HG02642 (cell line): Measurements from ENCODE around the gene CKB.
"Not testable (repeated sequence)": the region's sequence is repeated elsewhere in the genome, so short reads cannot be mapped to it uniquely, and the experiment has no call there.

Source experiments
- ATAC-seq: cut with Tn5 transposase; IDR thresholded peaks from one replicate; pipeline ENCODE4 v1.9.1; 2021; ENCODE audit warnings: mild to moderate bottlenecking; ENCODE audit not compliant: unreplicated experiment, poor library complexity

Gene CKB

GRCh38 chr14:103528146-103528586 is 5.5 kb upstream of the CKB start:
- no peak for ATAC-seq

GRCh38 chr14:103527408-103528145 is 4.9 kb upstream of the CKB start:
- ATAC-seq = peak; percentile 55

- ATAC-seq = no peak
These were observed 4.3 kb upstream of the CKB start for GRCh38 chr14:103526914-103527248.

- no peak for ATAC-seq
These were observed 3.8 kb upstream of the CKB start for GRCh38 chr14:103526247-103526913.

- ATAC-seq = not testable (repeated sequence)
These were observed 3.0 kb upstream of the CKB start for GRCh38 chr14:103525430-103526246.

- ATAC-seq = no peak
These were observed 1.6 kb upstream of the CKB start for GRCh38 chr14:103524002-103524935.

- no peak for ATAC-seq
These were observed 935 bp upstream of the CKB start for GRCh38 chr14:103523575-103523954.

GRCh38 chr14:103521951-103522563 is 573 bp downstream of the CKB start:
- ATAC-seq = no peak

GRCh38 chr14:103521438-103521950 is 1.1 kb downstream of the CKB start:
- ATAC-seq = no peak

GRCh38 chr14:103520657-103521437 is 1.8 kb downstream of the CKB start:
- ATAC-seq = peak; percentile 39

GRCh38 chr14:103520269-103520656 is 2.4 kb downstream of the CKB start:
- ATAC-seq = peak; percentile 4

GRCh38 chr14:103519837-103520212 is 2.8 kb downstream of the CKB start:
- no peak for ATAC-seq

GRCh38 chr14:103519043-103519836 is 3.4 kb downstream of the CKB start:
- no peak for ATAC-seq

GRCh38 chr14:103518422-103519042 is 4.1 kb downstream of the CKB start:
- no peak for ATAC-seq

GRCh38 chr14:103517721-103518421 is 4.8 kb downstream of the CKB start:
- ATAC-seq = no peak

GRCh38 chr14:103517174-103517566 is 5.5 kb downstream of the CKB start:
- no peak for ATAC-seq
